Measurements from ENCODE around the gene PHKA1. TPM values are rescaled to one million over a fixed set of nuclear protein-coding genes. Genes with fewer than 3 reads are reported as not detected.

PHKA1 gene
- total RNA-seq, 1 donor = 4.7 TPM

GRCh38 chrX:72713130-72713529 lies 976 bp downstream of the PHKA1 start:
- H2AFZ ChIP-seq (ENCODE audit: low read length) = no peak overlapping the region
- no peaks in the 10 kb centered on the region for H3K36me3 ChIP-seq (ENCODE audit: insufficient read depth, low read length)

GRCh38 chrX:72712094-72712755 lies 1.9 kb downstream of the PHKA1 start:
- no peak overlapping the region for H2AFZ ChIP-seq (ENCODE audit: low read length)
- H3K4me3 ChIP-seq (ENCODE audit: insufficient read depth, low read length) = no peak overlapping the region
- no peaks in the 10 kb centered on the region for H3K79me2 ChIP-seq (ENCODE audit: insufficient read depth, low read length)
- H3K36me3 ChIP-seq (ENCODE audit: insufficient read depth, low read length) = no peaks in the 10 kb centered on the region
- H3K27me3 ChIP-seq (ENCODE audit: insufficient read depth, low read length) = no peaks in the 10 kb centered on the region
- no peaks in the 10 kb centered on the region for H4K20me1 ChIP-seq (ENCODE audit: insufficient read depth, low read length)
- no peak for TF ChIP-seq CTCF (IDR thresholded peaks at IDR 0.05; ENCODE audit: extremely low read depth, low read depth, low read length)
- H3K4me2 ChIP-seq (ENCODE audit: insufficient read depth, low read length) = no peak overlapping the region
- peak; percentile 77 for DNase-seq (ENCODE audit: insufficient read length, low spot score, missing footprints)
- no peaks in the 10 kb centered on the region for H3K4me1 ChIP-seq (ENCODE audit: insufficient read depth, low read length)
- H3K27ac ChIP-seq (ENCODE audit: low read depth, low read length) = peak overlapping the region; percentile 25
- no peaks in the 10 kb centered on the region for H3K9me3 ChIP-seq (ENCODE audit: low read depth, low read length)

More at GRCh38 chrX:72713130-72713529, 976 bp downstream of the PHKA1 start:
- Histone ChIP-seq H3K27ac (ENCODE audit: low read depth, low read length) (no peak overlapping the region), H3K4me3 (ENCODE audit: insufficient read depth, low read length) (peak overlapping the region; percentile 69), H3K9me3 (ENCODE audit: low read depth, low read length) (no peaks in the 10 kb centered on the region), H4K20me1 (ENCODE audit: insufficient read depth, low read length) (no peaks in the 10 kb centered on the region), H3K27me3 (ENCODE audit: insufficient read depth, low read length) (no peaks in the 10 kb centered on the region), H3K79me2 (ENCODE audit: insufficient read depth, low read length) (no peaks in the 10 kb centered on the region), H3K4me2 (ENCODE audit: insufficient read depth, low read length) (peak overlapping the region; percentile 78), H3K4me1 (ENCODE audit: insufficient read depth, low read length) (no peaks in the 10 kb centered on the region)
- no peak for TF ChIP-seq CTCF (IDR thresholded peaks at IDR 0.05; ENCODE audit: extremely low read depth, low read depth, low read length)
- no peak for DNase-seq (ENCODE audit: insufficient read length, low spot score, missing footprints)

GRCh38 chrX:72705814-72706213 lies 8.3 kb downstream of the PHKA1 start:
- no peaks in the 10 kb centered on the region for H3K9me3 ChIP-seq (ENCODE audit: low read depth, low read length)
- no peak overlapping the region for H2AFZ ChIP-seq (ENCODE audit: low read length)
- no peak overlapping the region for H3K4me2 ChIP-seq (ENCODE audit: insufficient read depth, low read length)
- TF ChIP-seq CTCF (IDR thresholded peaks at IDR 0.05; ENCODE audit: extremely low read depth, low read depth, low read length) = no peak
- H3K36me3 ChIP-seq (ENCODE audit: insufficient read depth, low read length) = no peaks in the 10 kb centered on the region
- H3K79me2 ChIP-seq (ENCODE audit: insufficient read depth, low read length) = no peaks in the 10 kb centered on the region
- H3K27me3 ChIP-seq (ENCODE audit: insufficient read depth, low read length) = no peaks in the 10 kb centered on the region
- H3K27ac ChIP-seq (ENCODE audit: low read depth, low read length) = no peak overlapping the region
- H3K4me1 ChIP-seq (ENCODE audit: insufficient read depth, low read length) = no peaks in the 10 kb centered on the region
- no peaks in the 10 kb centered on the region for H4K20me1 ChIP-seq (ENCODE audit: insufficient read depth, low read length)
- H3K4me3 ChIP-seq (ENCODE audit: insufficient read depth, low read length) = no peak overlapping the region
- no peak for DNase-seq (ENCODE audit: insufficient read length, low spot score, missing footprints)

- H3K4me2 ChIP-seq (ENCODE audit: insufficient read depth, low read length) = no peak overlapping the region
- H3K4me1 ChIP-seq (ENCODE audit: insufficient read depth, low read length) = no peaks in the 10 kb centered on the region
- H4K20me1 ChIP-seq (ENCODE audit: insufficient read depth, low read length) = no peaks in the 10 kb centered on the region
- H3K36me3 ChIP-seq (ENCODE audit: insufficient read depth, low read length) = no peaks in the 10 kb centered on the region
- no peak overlapping the region for H2AFZ ChIP-seq (ENCODE audit: low read length)
- H3K27ac ChIP-seq (ENCODE audit: low read depth, low read length) = no peak overlapping the region
- no peaks in the 10 kb centered on the region for H3K9me3 ChIP-seq (ENCODE audit: low read depth, low read length)
- no peak overlapping the region for H3K4me3 ChIP-seq (ENCODE audit: insufficient read depth, low read length)
- H3K27me3 ChIP-seq (ENCODE audit: insufficient read depth, low read length) = no peaks in the 10 kb centered on the region
- H3K79me2 ChIP-seq (ENCODE audit: insufficient read depth, low read length) = no peaks in the 10 kb centered on the region
- TF ChIP-seq CTCF (IDR thresholded peaks at IDR 0.05; ENCODE audit: extremely low read depth, low read depth, low read length) = no peak
- no peak for DNase-seq (ENCODE audit: insufficient read length, low spot score, missing footprints)
Observed at GRCh38 chrX:72705111-72705510, 9.0 kb downstream of the PHKA1 start.
